ENCODE measurements around the gene PDGFD.

The PDGFD gene

DNA sequence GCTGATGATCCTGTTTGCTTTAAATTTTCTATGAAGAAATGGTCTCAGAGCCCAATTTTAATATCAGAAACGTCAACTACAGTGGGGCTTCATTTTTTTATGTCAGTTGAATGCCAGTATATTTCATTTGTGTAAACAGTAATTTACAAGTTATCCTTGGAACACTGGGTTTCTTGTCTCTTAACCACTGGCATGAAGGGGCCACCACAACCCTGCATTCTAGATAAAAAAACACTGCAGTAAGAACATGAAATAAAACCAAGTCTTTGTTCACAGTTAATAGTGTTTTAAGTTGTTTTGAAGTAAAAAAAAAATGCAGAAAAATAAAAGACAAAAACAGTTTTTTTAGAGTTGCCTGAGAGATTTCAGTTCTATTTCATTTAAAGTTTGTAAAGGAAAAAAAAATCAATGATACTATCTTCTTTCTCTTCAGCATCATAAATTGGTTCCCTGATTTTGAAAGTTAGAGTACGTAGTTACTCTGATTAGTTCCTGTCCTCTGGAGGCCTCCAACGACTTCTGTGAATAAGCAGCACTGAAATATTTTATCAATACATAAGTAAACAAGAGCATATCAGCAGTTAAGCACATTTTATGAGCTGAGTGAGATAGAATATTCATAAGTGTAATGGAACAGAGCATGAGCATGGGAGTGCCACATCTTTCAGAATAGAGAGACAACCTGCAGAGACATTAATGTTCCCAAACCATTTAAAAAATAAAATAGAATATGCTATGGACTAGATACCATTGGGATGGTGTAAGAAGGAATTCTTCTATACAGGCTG is 135.3 kb downstream of the PDGFD start:
- DNase-seq (ENCODE audit: extremely low read depth, low read depth) = no peak
- TF ChIP-seq, protein P1, sequence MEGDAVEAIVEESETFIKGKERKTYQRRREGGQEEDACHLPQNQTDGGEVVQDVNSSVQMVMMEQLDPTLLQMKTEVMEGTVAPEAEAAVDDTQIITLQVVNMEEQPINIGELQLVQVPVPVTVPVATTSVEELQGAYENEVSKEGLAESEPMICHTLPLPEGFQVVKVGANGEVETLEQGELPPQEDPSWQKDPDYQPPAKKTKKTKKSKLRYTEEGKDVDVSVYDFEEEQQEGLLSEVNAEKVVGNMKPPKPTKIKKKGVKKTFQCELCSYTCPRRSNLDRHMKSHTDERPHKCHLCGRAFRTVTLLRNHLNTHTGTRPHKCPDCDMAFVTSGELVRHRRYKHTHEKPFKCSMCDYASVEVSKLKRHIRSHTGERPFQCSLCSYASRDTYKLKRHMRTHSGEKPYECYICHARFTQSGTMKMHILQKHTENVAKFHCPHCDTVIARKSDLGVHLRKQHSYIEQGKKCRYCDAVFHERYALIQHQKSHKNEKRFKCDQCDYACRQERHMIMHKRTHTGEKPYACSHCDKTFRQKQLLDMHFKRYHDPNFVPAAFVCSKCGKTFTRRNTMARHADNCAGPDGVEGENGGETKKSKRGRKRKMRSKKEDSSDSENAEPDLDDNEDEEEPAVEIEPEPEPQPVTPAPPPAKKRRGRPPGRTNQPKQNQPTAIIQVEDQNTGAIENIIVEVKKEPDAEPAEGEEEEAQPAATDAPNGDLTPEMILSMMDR (IDR thresholded peaks at IDR 0.05; ENCODE audit: low read depth, low read length, missing control alignments) = no peak
- H3K4me3 ChIP-seq (replicated peaks; ENCODE audit: low read depth, low read length) = no peak overlapping the region

- no peak for DNase-seq (ENCODE audit: extremely low read depth, low read depth)
- TF ChIP-seq, protein P1 (IDR thresholded peaks at IDR 0.05; ENCODE audit: low read depth, low read length, missing control alignments) = no peak
Observed at GRCh38 chr11:104024572-104024971, 139.4 kb downstream of the PDGFD start.

GRCh38 chr11:104015649-104016415 is 148.1 kb downstream of the PDGFD start:
- TF ChIP-seq, protein P1 (IDR thresholded peaks at IDR 0.05; ENCODE audit: low read depth, low read length, missing control alignments) = no peak
- DNase-seq (ENCODE audit: extremely low read depth, low read depth) = no peak
- no peak overlapping the region for H3K4me3 ChIP-seq (replicated peaks; ENCODE audit: low read depth, low read length)

More at GRCh38 chr11:104024572-104024971, 139.4 kb downstream of the PDGFD start:
- H3K4me3 ChIP-seq (replicated peaks; ENCODE audit: low read depth, low read length) = no peak overlapping the region

- DNase-seq (ENCODE audit: extremely low read depth, low read depth) = no peak
- no peak overlapping the region for H3K4me3 ChIP-seq (replicated peaks; ENCODE audit: low read depth, low read length)
- TF ChIP-seq, protein P1 (IDR thresholded peaks at IDR 0.05; ENCODE audit: low read depth, low read length, missing control alignments) = no peak
Observed at GRCh38 chr11:104011044-104011443, 152.9 kb downstream of the PDGFD start.

DNA sequence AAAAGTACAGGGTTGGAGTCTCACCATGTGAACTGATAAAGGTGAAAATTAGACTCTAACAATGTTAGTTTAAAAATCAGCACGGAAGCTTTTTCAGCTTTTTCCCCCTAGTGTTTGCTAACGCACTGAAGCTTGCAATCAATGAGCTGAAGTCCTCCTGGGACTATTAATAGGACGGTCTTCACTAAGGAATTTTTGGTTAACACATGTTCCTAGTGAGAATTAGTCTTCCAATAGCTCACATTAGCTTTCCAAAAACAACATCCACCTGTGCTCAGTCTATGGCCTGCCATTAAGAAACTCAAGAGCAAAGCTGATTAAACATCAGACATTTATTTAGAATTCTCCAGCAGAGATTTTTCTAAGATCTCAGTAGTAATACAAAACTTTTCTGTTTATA is 154.2 kb downstream of the PDGFD start:
- no peak overlapping the region for H3K4me3 ChIP-seq (replicated peaks; ENCODE audit: low read depth, low read length)
- TF ChIP-seq, protein P1 (IDR thresholded peaks at IDR 0.05; ENCODE audit: low read depth, low read length, missing control alignments) = no peak
- no peak for DNase-seq (ENCODE audit: extremely low read depth, low read depth)

DNA sequence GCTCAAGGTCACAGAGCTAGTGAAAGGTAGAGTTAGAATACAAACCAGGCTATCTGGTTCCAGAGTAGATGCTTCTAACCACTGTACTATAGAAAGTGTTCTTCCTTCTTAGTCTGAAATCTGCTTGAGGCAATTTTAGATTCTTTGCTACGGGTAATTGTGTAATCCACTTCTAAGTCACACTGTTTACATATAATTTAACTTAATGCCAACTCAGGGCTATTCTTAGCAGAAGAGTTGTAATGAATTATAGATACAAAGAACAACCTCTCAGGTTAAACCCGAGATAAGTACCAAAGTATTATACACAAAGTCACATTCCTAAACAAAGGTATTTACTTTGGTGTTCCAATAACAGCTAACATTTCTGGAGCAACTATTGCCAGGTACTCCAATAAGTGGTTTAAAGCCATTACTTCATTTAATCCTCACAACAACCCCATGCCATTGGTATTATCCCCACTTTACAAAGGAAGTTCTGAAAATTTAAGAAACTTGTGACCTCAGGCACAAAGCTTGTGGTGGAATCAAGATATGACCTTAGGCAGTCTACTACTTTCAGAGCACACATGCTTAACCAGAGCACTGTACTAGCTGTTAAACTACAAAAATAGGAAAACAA is 158.6 kb downstream of the PDGFD start:
- DNase-seq (ENCODE audit: extremely low read depth, low read depth) = no peak
- TF ChIP-seq, protein P1 (IDR thresholded peaks at IDR 0.05; ENCODE audit: low read depth, low read length, missing control alignments) = no peak
- no peak overlapping the region for H3K4me3 ChIP-seq (replicated peaks; ENCODE audit: low read depth, low read length)

Measured in HFF-Myc (cell line).